H9 (cell line): ENCODE results near the gene CHRNA10. TPM values are rescaled to one million over a fixed set of nuclear protein-coding genes. Genes with fewer than 3 reads are reported as not detected.

Source experiments
- DNase-seq: peaks from one replicate; pipeline ENCODE4 v3.0.0-alpha.2; 2017
- H2AFZ ChIP-seq: one replicate; pipeline ENCODE4 v1.6.1; 2013; ENCODE audit warnings: mild to moderate bottlenecking, low read length, control low read depth, moderate library complexity
- H2AK5ac ChIP-seq: 2 replicates; pipeline ENCODE4 v1.6.1; 2013; ENCODE audit warnings: low read length, control low read depth, mixed read lengths; ENCODE audit not compliant: insufficient read length
- H2BK120ac ChIP-seq: one replicate; pipeline ENCODE4 v1.6.1; 2013; ENCODE audit warnings: low read depth, mild to moderate bottlenecking, low read length, control low read depth, inconsistent platforms; ENCODE audit not compliant: poor library complexity, severe bottlenecking
- H2BK12ac ChIP-seq: 2 replicates; pipeline ENCODE4 v1.6.1; 2013; ENCODE audit warnings: low read length, control low read depth, mixed read lengths, low read depth; ENCODE audit not compliant: insufficient read length
- H2BK15ac ChIP-seq: 2 replicates; pipeline ENCODE4 v1.6.1; 2013; ENCODE audit warnings: low read depth, low read length, control low read depth
- H2BK20ac ChIP-seq: one replicate; pipeline ENCODE4 v1.6.1; 2013; ENCODE audit warnings: low read depth, mild to moderate bottlenecking, low read length, control low read depth, inconsistent platforms; ENCODE audit not compliant: poor library complexity, severe bottlenecking
- H2BK5ac ChIP-seq: 2 replicates; pipeline ENCODE4 v1.6.1; 2013; ENCODE audit warnings: low read length, control low read depth, mixed read lengths; ENCODE audit not compliant: insufficient read length
- H3K14ac ChIP-seq: 2 replicates; pipeline ENCODE4 v1.6.1; 2013; ENCODE audit warnings: low read length, control low read depth; ENCODE audit not compliant: insufficient read depth
- H3K18ac ChIP-seq: 2 replicates; pipeline ENCODE4 v1.6.1; 2013; ENCODE audit warnings: low read depth, mild to moderate bottlenecking, mixed read lengths, low read length, control low read depth; ENCODE audit not compliant: insufficient read length
- H3K23ac ChIP-seq: 2 replicates; pipeline ENCODE4 v1.6.1; 2013; ENCODE audit warnings: low read length, control low read depth, mixed read lengths, low read depth; ENCODE audit not compliant: insufficient read length
- H3K23me2 ChIP-seq: 2 replicates; pipeline ENCODE4 v1.6.1; 2013; ENCODE audit warnings: low read depth, mild to moderate bottlenecking, mixed read lengths, low read length, control low read depth; ENCODE audit not compliant: insufficient read length, poor library complexity, severe bottlenecking
- H3K27ac ChIP-seq: 2 replicates; pipeline ENCODE4 v1.5.1; 2013; ENCODE audit warnings: low read length, control low read depth, mixed read lengths, low read depth; ENCODE audit not compliant: insufficient read length
- H3K27me3 ChIP-seq: 2 replicates; pipeline ENCODE4 v1.6.1; 2013; ENCODE audit warnings: low read length, control low read depth, inconsistent platforms; ENCODE audit not compliant: insufficient read depth
- H3K4ac ChIP-seq: 2 replicates; pipeline ENCODE4 v1.6.1; 2013; ENCODE audit warnings: low read depth, mild to moderate bottlenecking, control low read depth, inconsistent platforms, low read length, moderate library complexity
- H3K4me1 ChIP-seq: 2 replicates; pipeline ENCODE4 v1.6.1; 2013; ENCODE audit warnings: low read length, control low read depth, inconsistent platforms; ENCODE audit not compliant: insufficient read depth
- H3K4me2 ChIP-seq: 2 replicates; pipeline ENCODE4 v1.6.1; 2013; ENCODE audit warnings: low read length, control low read depth, mixed read lengths; ENCODE audit not compliant: insufficient read length, insufficient read depth
- H3K56ac ChIP-seq: 2 replicates; pipeline ENCODE4 v1.6.1; 2013; ENCODE audit warnings: low read depth, mild to moderate bottlenecking, mixed read lengths, low read length, control low read depth; ENCODE audit not compliant: insufficient read length
- H3K79me1 ChIP-seq: 2 replicates; pipeline ENCODE4 v1.6.1; 2013; ENCODE audit warnings: low read depth, mild to moderate bottlenecking, moderate library complexity, low read length, control low read depth, inconsistent platforms; ENCODE audit not compliant: insufficient read depth, poor library complexity, severe bottlenecking
- H3K79me2 ChIP-seq: 2 replicates; pipeline ENCODE4 v1.6.1; 2013; ENCODE audit warnings: low read length, control low read depth, inconsistent platforms; ENCODE audit not compliant: insufficient read depth
- H3K9ac ChIP-seq: 2 replicates; pipeline ENCODE4 v1.6.1; 2013; ENCODE audit warnings: low read length, control low read depth, mixed read lengths; ENCODE audit not compliant: insufficient read length; ENCODE audit errors: extremely low read depth
- H3K9me3 ChIP-seq: one replicate; pipeline ENCODE4 v1.6.1; 2013; ENCODE audit warnings: low read depth, low read length, inconsistent platforms; ENCODE audit not compliant: control insufficient read depth
- H3T11ph ChIP-seq: one replicate; pipeline ENCODE4 v1.6.1; 2013; ENCODE audit warnings: mild to moderate bottlenecking, low read length, control low read depth, inconsistent platforms
- H4K20me1 ChIP-seq: one replicate; pipeline ENCODE4 v1.6.1; 2013; ENCODE audit not compliant: control insufficient read depth, insufficient read length, insufficient read depth
- H4K5ac ChIP-seq: 2 replicates; pipeline ENCODE4 v1.6.1; 2013; ENCODE audit warnings: low read depth, mild to moderate bottlenecking, mixed read lengths, low read length, control low read depth; ENCODE audit not compliant: insufficient read length
- H4K8ac ChIP-seq: replicated peaks from 2 replicates; pipeline ENCODE4 v1.6.1; 2013; ENCODE audit warnings: low read length, control low read depth, mixed read lengths, low read depth; ENCODE audit not compliant: insufficient read length
- H4K91ac ChIP-seq: 2 replicates; pipeline ENCODE4 v1.6.1; 2013; ENCODE audit warnings: low read depth, mild to moderate bottlenecking, moderate library complexity, mixed read lengths, low read length, control low read depth; ENCODE audit not compliant: insufficient read length
- H3K27ac Mint-ChIP-seq, 3 experiments: 2 replicates in 2 of 3; 3 replicates in 1 of 3; pipeline ENCODE4 v1.8.0; 2020 to 2021; ENCODE audit warnings: mixed read lengths in 3 of 3, mild to moderate bottlenecking in 1 of 3, moderate library complexity in 1 of 3
- H3K27me3 Mint-ChIP-seq: 2 replicates; pipeline ENCODE4 v1.8.0; 2021; ENCODE audit warnings: low read depth, mild to moderate bottlenecking, moderate library complexity, mixed read lengths
- H3K36me3 Mint-ChIP-seq, 3 experiments: 2 replicates in 2 of 3; 3 replicates in 1 of 3; pipeline ENCODE4 v1.8.0; 2020 to 2021; ENCODE audit warnings: low read depth in 3 of 3, mixed read lengths in 3 of 3; ENCODE audit not compliant: insufficient read depth in 1 of 3
- H3K4me1 Mint-ChIP-seq, 2 experiments: 2 replicates each; pipeline ENCODE4 v1.8.0; 2020; ENCODE audit warnings: mixed read lengths in 2 of 2
- H3K4me3 Mint-ChIP-seq, 2 experiments: 2 replicates in 1 of 2; 3 replicates in 1 of 2; pipeline ENCODE4 v1.8.0; 2020 to 2021; ENCODE audit warnings: mild to moderate bottlenecking in 2 of 2, mixed read lengths in 2 of 2, moderate library complexity in 1 of 2
- H3K9me3 Mint-ChIP-seq, 2 experiments: 2 replicates in 1 of 2; 3 replicates in 1 of 2; pipeline ENCODE4 v1.8.0; 2020; ENCODE audit warnings: mild to moderate bottlenecking in 2 of 2, mixed read lengths in 2 of 2, moderate library complexity in 1 of 2
- CTCF ChIP-seq: fragments of 200-600 bp; sonication (generic); conservative IDR thresholded peaks from 3 replicates; pipeline ENCODE4 v1.8.0; 2021; ENCODE audit warnings: antibody characterized with exemption, mild to moderate bottlenecking
- WGBS: extraction: QIAGEN DNeasy Blood & Tissue Kit; methylation state at CpG from one replicate; pipeline ENCODE4 v1.1.7; 2013; ENCODE audit warnings: missing lambda C conversion rate, low lambda C conversion rate, mixed read lengths; ENCODE audit not compliant: insufficient read length; ENCODE audit errors: extremely low coverage; 5-methylcytosine and 5-hydroxymethylcytosine counted together
- total RNA-seq: library from RNA; stranded (reverse); gene quantifications from 2 replicates; pipeline ENCODE4 v1.2.1, GENCODE V29; 2021

The CHRNA10 gene
- total RNA-seq, 1 experiment from 2014 or later = 2.4 TPM

DNA sequence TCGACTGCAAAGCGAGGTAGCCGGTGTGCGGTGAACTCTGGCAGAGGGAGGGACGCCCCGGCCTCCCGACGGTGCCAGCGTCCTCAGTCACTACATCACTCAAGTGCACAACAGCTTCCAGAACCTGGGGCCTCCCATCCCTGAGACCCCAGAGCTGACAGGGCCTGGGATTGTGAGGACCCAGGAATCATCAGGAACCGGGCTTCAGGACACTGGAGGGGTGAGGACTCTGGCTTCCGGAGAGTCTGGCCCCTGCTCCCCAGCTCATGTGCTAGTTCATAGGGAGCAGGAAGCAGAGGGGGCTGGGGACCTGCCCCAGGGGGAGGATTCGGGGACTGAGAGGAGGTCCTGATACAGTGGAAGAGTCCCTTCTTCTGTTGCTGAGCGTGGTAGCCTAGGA is 34.0 kb downstream of the CHRNA10 start:
- Histone ChIP-seq H4K5ac (no peak overlapping the region), H3K18ac (no peak overlapping the region), H3K4me1 (no peaks in the 10 kb centered on the region), H3K23ac (no peak overlapping the region), H2BK12ac (no peak overlapping the region), H2BK15ac (no peak overlapping the region), H2AK5ac (no peak overlapping the region), H3T11ph (no peak overlapping the region), H3K27ac (no peak overlapping the region), H3K23me2 (peaks cover 3% of the 10 kb centered on the region), H4K8ac (no peak overlapping the region), H3K4me2 (no peak overlapping the region), H3K4ac (no peak overlapping the region), H3K79me1 (no peaks in the 10 kb centered on the region), H2BK5ac (no peak overlapping the region), H4K20me1 (no peaks in the 10 kb centered on the region), H4K91ac (no peak overlapping the region), H2BK120ac (no peak overlapping the region), H3K9ac (no peak overlapping the region), H3K9me3 (no peaks in the 10 kb centered on the region), H2AFZ (no peak overlapping the region), H3K27me3 (no peaks in the 10 kb centered on the region), H2BK20ac (no peak overlapping the region), H3K56ac (no peak overlapping the region), H3K79me2 (no peaks in the 10 kb centered on the region), H3K14ac (no peak overlapping the region)
- Mint-ChIP-seq H3K4me1 (peaks cover 4 to 16% of the 10 kb centered on the region in 2 experiments), H3K27ac (no peak overlapping the region), H3K4me3 (no peak overlapping the region), H3K27me3 (peaks cover 8% of the 10 kb centered on the region), H3K36me3 (peaks cover 3 to 5% (median 5%) of the 10 kb centered on the region in 3 experiments; a peak in 5 of 7 replicates), H3K9me3 (0 out of 5 replicates have a peak, but pooled peaks cover 0 to 2% of the 10 kb centered on the region in 2 experiments)
- no peak for TF ChIP-seq CTCF
- no CpG with 5 or more reads among the region's 13 CpGs for WGBS
- DNase-seq = no peak
